ENCODE results near the gene SMIM1.

- TF ChIP-seq EZH2 (IDR thresholded peaks at IDR 0.05; ENCODE audit: low read length), result no peak
- TF ChIP-seq, protein P1, sequence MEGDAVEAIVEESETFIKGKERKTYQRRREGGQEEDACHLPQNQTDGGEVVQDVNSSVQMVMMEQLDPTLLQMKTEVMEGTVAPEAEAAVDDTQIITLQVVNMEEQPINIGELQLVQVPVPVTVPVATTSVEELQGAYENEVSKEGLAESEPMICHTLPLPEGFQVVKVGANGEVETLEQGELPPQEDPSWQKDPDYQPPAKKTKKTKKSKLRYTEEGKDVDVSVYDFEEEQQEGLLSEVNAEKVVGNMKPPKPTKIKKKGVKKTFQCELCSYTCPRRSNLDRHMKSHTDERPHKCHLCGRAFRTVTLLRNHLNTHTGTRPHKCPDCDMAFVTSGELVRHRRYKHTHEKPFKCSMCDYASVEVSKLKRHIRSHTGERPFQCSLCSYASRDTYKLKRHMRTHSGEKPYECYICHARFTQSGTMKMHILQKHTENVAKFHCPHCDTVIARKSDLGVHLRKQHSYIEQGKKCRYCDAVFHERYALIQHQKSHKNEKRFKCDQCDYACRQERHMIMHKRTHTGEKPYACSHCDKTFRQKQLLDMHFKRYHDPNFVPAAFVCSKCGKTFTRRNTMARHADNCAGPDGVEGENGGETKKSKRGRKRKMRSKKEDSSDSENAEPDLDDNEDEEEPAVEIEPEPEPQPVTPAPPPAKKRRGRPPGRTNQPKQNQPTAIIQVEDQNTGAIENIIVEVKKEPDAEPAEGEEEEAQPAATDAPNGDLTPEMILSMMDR (optimal IDR thresholded peaks at IDR 0.05 in 1 of 3, IDR thresholded peaks at IDR 0.05 in 1 of 3, conservative IDR thresholded peaks at IDR 0.05 in 1 of 3; ENCODE audit: extremely low read depth in 1 of 3, insufficient read depth in 2 of 3, low read length in 3 of 3), result no peak
These were observed 25.6 kb upstream of the SMIM1 start for GRCh38 chr1:3746830-3747521.
